Measurements from ENCODE around the gene DRAXIN.
A peak's percentile ranks its signal among the peaks of the same experiment; 100 is the strongest.

DRAXIN gene

DNA sequence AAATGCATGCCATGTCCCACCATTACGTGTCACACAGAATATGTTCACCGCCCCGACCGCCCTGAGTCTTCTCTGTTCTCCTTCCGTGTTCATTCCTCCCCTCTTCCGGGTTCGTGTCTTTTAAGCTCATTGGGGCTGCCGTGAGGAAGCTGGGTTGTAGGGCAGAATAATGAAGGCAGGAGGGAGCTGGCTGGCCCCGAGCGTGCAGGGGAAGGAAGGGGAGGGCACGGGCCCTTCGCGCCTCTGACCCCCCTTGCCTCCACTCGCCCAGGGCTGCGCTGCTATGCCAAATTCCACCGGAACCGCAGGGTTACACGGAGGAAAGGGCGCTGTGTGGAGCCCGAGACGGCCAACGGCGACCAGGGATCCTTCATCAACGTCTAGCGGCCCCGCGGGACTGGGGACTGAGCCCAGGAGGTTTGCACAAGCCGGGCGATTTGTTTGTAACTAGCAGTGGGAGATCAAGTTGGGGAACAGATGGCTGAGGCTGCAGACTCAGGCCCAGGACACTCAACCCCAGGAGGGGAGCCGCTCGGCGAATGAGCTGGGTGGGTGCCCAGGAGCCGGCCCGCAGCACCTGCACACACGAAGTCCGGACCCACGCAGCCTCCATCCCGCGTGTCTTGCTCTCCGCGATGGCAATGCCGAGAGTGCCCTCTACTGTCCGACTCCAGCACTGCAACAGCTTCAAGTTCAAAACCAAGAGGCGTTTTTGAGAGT, 28.0 kb downstream of the DRAXIN start:
- no peaks in the 10 kb centered on the region for H3K4me1 ChIP-seq (ENCODE audit: control insufficient read depth, insufficient read depth, low read length)
- peak overlapping the region; percentile 11 for H3K4me3 ChIP-seq (ENCODE audit: low read depth, low read length)
- ChIA-PET POLR2A (interaction anchor here (0.6 to 1.1 kb wide), 2 partner anchors 50 to 56 kb away, joined by 3 read pairs; partner anchors contain the start of gene FBXO6), CTCF (interaction anchor here (0.6 to 4.5 kb wide), 26 partner anchors 8 to 682 kb away, joined by 3 to 38 read pairs (median 4); partner anchors contain the start of genes AGTRAP, FBXO2, FBXO44 and FBXO6)
- no peaks in the 10 kb centered on the region for H3K36me3 ChIP-seq (ENCODE audit: control insufficient read depth in 2 of 2, insufficient read depth in 1 of 2, low read length in 2 of 2)
- no peaks in the 10 kb centered on the region for H3K9me3 ChIP-seq (ENCODE audit: control insufficient read depth, insufficient read depth, low read depth, low read length)
- TF ChIP-seq CTCF (tag by site-specific recombination; IDR thresholded peaks at IDR 0.05) (peak; percentile 93), ZNF350 (tag by site-specific recombination; IDR thresholded peaks at IDR 0.05) (no peak), ZBTB17 (tag by site-specific recombination; IDR thresholded peaks at IDR 0.05) (0 out of 2 replicates have a peak, but pooled peaks have one; percentile 24), ZNF660 (tag by site-specific recombination; IDR thresholded peaks at IDR 0.05) (0 out of 2 replicates have a peak, but pooled peaks have one; percentile 41), ZNF785 (tag by site-specific recombination; IDR thresholded peaks at IDR 0.05) (peak; percentile 60; the same call in 1 of the 2 replicates), GLI2 (tag by site-specific recombination; IDR thresholded peaks at IDR 0.05; ENCODE audit: borderline replicate concordance, low read depth) (no peak), ZNF335 (tag by site-specific recombination; conservative IDR thresholded peaks at IDR 0.05) (peak; percentile 45), ZBTB20 (tag by site-specific recombination; IDR thresholded peaks at IDR 0.05) (peak; percentile 28; the same call in 1 of the 2 replicates), ZNF654 (tag by site-specific recombination; IDR thresholded peaks at IDR 0.05; ENCODE audit: low read depth) (peak; percentile 85), ZNF423 (tag by site-specific recombination; IDR thresholded peaks at IDR 0.05) (0 out of 2 replicates have a peak, but pooled peaks have one; percentile 57), KLF8 (tag by site-specific recombination; IDR thresholded peaks at IDR 0.05) (peak; percentile 29; the same call in 1 of the 2 replicates), ZBTB48 (tag by site-specific recombination; IDR thresholded peaks at IDR 0.05) (peak; percentile 77), WT1 (tag by site-specific recombination; IDR thresholded peaks at IDR 0.05) (no peak), ZBTB8A (tag by site-specific recombination; IDR thresholded peaks at IDR 0.05) (peak; percentile 40; the same call in 1 of the 2 replicates), ZSCAN18 (tag by site-specific recombination; IDR thresholded peaks at IDR 0.05) (no peak), ZIC2 (tag by site-specific recombination; IDR thresholded peaks at IDR 0.05) (peak; percentile 90), ZEB2 (tag by site-specific recombination; IDR thresholded peaks at IDR 0.05) (0 out of 2 replicates have a peak, but pooled peaks have one; percentile 67), ZNF580 (tag by site-specific recombination; IDR thresholded peaks at IDR 0.05) (0 out of 2 replicates have a peak, but pooled peaks have one; percentile 10), ZNF2 (tag by site-specific recombination; IDR thresholded peaks at IDR 0.05) (peak; percentile 59; the same call in 1 of the 2 replicates), ZNF561 (tag by site-specific recombination; IDR thresholded peaks at IDR 0.05; ENCODE audit: borderline replicate concordance) (0 out of 2 replicates have a peak, but pooled peaks have one; percentile 34), SP7 (tag by site-specific recombination; IDR thresholded peaks at IDR 0.05) (peak; percentile 45), GLIS1 (tag by site-specific recombination; IDR thresholded peaks at IDR 0.05) (peak; percentile 62), ZNF600 (tag by site-specific recombination; IDR thresholded peaks at IDR 0.05) (peak; percentile 94), ZFP69B (tag by site-specific recombination; IDR thresholded peaks at IDR 0.05) (peak; percentile 62; the same call in 1 of the 2 replicates), ZSCAN30 (tag by site-specific recombination; IDR thresholded peaks at IDR 0.05) (0 out of 2 replicates have a peak, but pooled peaks have one; percentile 42), ZNF501 (tag by site-specific recombination; IDR thresholded peaks at IDR 0.05) (peak; percentile 44; the same call in 1 of the 2 replicates), ZNF626 (tag by site-specific recombination; IDR thresholded peaks at IDR 0.05) (no peak), GLIS2 (tag by site-specific recombination; IDR thresholded peaks at IDR 0.05) (peak; percentile 41), ZNF692 (tag by site-specific recombination; IDR thresholded peaks at IDR 0.05) (peak; percentile 64; the same call in 1 of the 2 replicates)
- TF ChIP-seq, protein P1, sequence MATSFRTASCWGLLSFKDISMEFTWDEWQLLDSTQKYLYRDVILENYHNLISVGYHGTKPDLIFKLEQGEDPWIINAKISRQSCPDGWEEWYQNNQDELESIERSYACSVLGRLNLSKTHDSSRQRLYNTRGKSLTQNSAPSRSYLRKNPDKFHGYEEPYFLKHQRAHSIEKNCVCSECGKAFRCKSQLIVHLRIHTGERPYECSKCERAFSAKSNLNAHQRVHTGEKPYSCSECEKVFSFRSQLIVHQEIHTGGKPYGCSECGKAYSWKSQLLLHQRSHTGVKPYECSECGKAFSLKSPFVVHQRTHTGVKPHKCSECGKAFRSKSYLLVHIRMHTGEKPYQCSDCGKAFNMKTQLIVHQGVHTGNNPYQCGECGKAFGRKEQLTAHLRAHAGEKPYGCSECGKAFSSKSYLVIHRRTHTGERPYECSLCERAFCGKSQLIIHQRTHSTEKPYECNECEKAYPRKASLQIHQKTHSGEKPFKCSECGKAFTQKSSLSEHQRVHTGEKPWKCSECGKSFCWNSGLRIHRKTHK (tag by site-specific recombination; IDR thresholded peaks at IDR 0.05): no peak
- TF ChIP-seq, protein P2, sequence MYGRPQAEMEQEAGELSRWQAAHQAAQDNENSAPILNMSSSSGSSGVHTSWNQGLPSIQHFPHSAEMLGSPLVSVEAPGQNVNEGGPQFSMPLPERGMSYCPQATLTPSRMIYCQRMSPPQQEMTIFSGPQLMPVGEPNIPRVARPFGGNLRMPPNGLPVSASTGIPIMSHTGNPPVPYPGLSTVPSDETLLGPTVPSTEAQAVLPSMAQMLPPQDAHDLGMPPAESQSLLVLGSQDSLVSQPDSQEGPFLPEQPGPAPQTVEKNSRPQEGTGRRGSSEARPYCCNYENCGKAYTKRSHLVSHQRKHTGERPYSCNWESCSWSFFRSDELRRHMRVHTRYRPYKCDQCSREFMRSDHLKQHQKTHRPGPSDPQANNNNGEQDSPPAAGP (tag by site-specific recombination; IDR thresholded peaks at IDR 0.05): 0 out of 2 replicates have a peak, but pooled peaks have one; percentile 13
- H3K27ac ChIP-seq (ENCODE audit: extremely low read depth, low read depth, low read length): no peak overlapping the region

Measured in HEK293 (cell line).